Mesendoderm (in vitro differentiated cells): ENCODE measurements around the gene ELOA.

Source experiments
- DNase-seq: peaks from one replicate; pipeline ENCODE4 v3.0.0; 2013
- H2AK5ac ChIP-seq: 2 replicates; pipeline ENCODE4 v1.6.1; 2013; ENCODE audit warnings: low read length, inconsistent platforms
- H2BK120ac ChIP-seq: 2 replicates; pipeline ENCODE4 v1.6.1; 2013; ENCODE audit warnings: low read depth, mild to moderate bottlenecking, low read length, moderate library complexity, mixed read lengths
- H2BK15ac ChIP-seq: replicated peaks from 2 replicates; pipeline ENCODE4 v1.6.1; 2013; ENCODE audit warnings: low read depth, mild to moderate bottlenecking, moderate library complexity
- H2BK5ac ChIP-seq: 2 replicates; pipeline ENCODE4 v1.6.1; 2013; ENCODE audit warnings: low read length, inconsistent platforms
- H3K18ac ChIP-seq: 2 replicates; pipeline ENCODE4 v1.6.1; 2013; ENCODE audit warnings: mild to moderate bottlenecking, low read length, mixed read lengths
- H3K23ac ChIP-seq: one replicate; pipeline ENCODE4 v1.6.1; 2013; ENCODE audit warnings: low read length
- H3K27ac ChIP-seq: 2 replicates; pipeline ENCODE4 v1.5.1; 2013; ENCODE audit warnings: low read depth, mild to moderate bottlenecking, inconsistent platforms, low read length, moderate library complexity
- H3K27me3 ChIP-seq: 2 replicates; pipeline ENCODE4 v1.6.1; 2013; ENCODE audit warnings: low read length, control low read depth, mild to moderate bottlenecking, inconsistent platforms; ENCODE audit not compliant: insufficient read depth, poor library complexity
- H3K36me3 ChIP-seq: 2 replicates; pipeline ENCODE4 v1.6.1; 2013; ENCODE audit warnings: low read length, inconsistent platforms; ENCODE audit not compliant: control insufficient read depth, insufficient read depth
- H3K4ac ChIP-seq: one replicate; pipeline ENCODE4 v1.6.1; 2013; ENCODE audit warnings: low read depth, mild to moderate bottlenecking, low read length, moderate library complexity
- H3K4me1 ChIP-seq: 2 replicates; pipeline ENCODE4 v1.6.1; 2013; ENCODE audit warnings: low read depth, low read length, inconsistent platforms; ENCODE audit not compliant: control insufficient read depth
- H3K4me2 ChIP-seq: 2 replicates; pipeline ENCODE4 v1.6.1; 2013; ENCODE audit warnings: low read length
- H3K4me3 ChIP-seq: 2 replicates; pipeline ENCODE4 v1.5.1; 2013; ENCODE audit warnings: mild to moderate bottlenecking, low read length
- H3K56ac ChIP-seq: one replicate; pipeline ENCODE4 v1.6.1; 2013; ENCODE audit warnings: low read length
- H3K79me1 ChIP-seq: 2 replicates; pipeline ENCODE4 v1.6.1; 2013; ENCODE audit warnings: low read length, inconsistent platforms
- H3K79me2 ChIP-seq: 2 replicates; pipeline ENCODE4 v1.6.1; 2013; ENCODE audit warnings: mild to moderate bottlenecking, low read length; ENCODE audit not compliant: control insufficient read depth, insufficient read depth
- H3K9ac ChIP-seq: 2 replicates; pipeline ENCODE4 v1.6.1; 2013; ENCODE audit warnings: low read length, inconsistent platforms
- H4K5ac ChIP-seq: one replicate; pipeline ENCODE4 v1.6.1; 2013; ENCODE audit warnings: low read length
- H4K8ac ChIP-seq: one replicate; pipeline ENCODE4 v1.6.1; 2013; ENCODE audit warnings: low read depth, mild to moderate bottlenecking, control low read depth, low read length, moderate library complexity
- WGBS: extraction: QIAGEN DNeasy Blood & Tissue Kit; methylation state at CpG from one replicate; pipeline ENCODE4 v1.1.7; 2013; ENCODE audit warnings: low lambda C conversion rate, missing lambda C conversion rate; ENCODE audit not compliant: insufficient coverage; ENCODE audit errors: extremely low coverage; 5-methylcytosine and 5-hydroxymethylcytosine counted together

The ELOA gene

GRCh38 chr1:23698466-23698865 is 44.8 kb upstream of the ELOA start:
- peaks cover 33% of the 10 kb centered on the region for H3K36me3 ChIP-seq
- no peak overlapping the region for H4K8ac ChIP-seq
- peaks cover 56% of the 10 kb centered on the region for H3K79me2 ChIP-seq
- H2BK5ac ChIP-seq = no peak overlapping the region
- H3K9ac ChIP-seq = no peak overlapping the region
- no peak overlapping the region for H2BK120ac ChIP-seq
- H2BK15ac ChIP-seq = no peak overlapping the region
- H3K18ac ChIP-seq = no peak overlapping the region
- H3K23ac ChIP-seq = no peak overlapping the region
- no peak overlapping the region for H3K27ac ChIP-seq
- H2AK5ac ChIP-seq = no peak overlapping the region
- no peak overlapping the region for H3K4me2 ChIP-seq
- no CpG with 5 or more reads among the region's 5 CpGs for WGBS
- no peak overlapping the region for H3K56ac ChIP-seq
- no peak overlapping the region for H3K4ac ChIP-seq
- no peaks in the 10 kb centered on the region for H3K27me3 ChIP-seq
- no peak overlapping the region for H4K5ac ChIP-seq
- peaks cover 27% of the 10 kb centered on the region for H3K79me1 ChIP-seq
- DNase-seq = no peak
- H3K4me1 ChIP-seq = peaks cover 5% of the 10 kb centered on the region
- H3K4me3 ChIP-seq = no peak overlapping the region

DNA sequence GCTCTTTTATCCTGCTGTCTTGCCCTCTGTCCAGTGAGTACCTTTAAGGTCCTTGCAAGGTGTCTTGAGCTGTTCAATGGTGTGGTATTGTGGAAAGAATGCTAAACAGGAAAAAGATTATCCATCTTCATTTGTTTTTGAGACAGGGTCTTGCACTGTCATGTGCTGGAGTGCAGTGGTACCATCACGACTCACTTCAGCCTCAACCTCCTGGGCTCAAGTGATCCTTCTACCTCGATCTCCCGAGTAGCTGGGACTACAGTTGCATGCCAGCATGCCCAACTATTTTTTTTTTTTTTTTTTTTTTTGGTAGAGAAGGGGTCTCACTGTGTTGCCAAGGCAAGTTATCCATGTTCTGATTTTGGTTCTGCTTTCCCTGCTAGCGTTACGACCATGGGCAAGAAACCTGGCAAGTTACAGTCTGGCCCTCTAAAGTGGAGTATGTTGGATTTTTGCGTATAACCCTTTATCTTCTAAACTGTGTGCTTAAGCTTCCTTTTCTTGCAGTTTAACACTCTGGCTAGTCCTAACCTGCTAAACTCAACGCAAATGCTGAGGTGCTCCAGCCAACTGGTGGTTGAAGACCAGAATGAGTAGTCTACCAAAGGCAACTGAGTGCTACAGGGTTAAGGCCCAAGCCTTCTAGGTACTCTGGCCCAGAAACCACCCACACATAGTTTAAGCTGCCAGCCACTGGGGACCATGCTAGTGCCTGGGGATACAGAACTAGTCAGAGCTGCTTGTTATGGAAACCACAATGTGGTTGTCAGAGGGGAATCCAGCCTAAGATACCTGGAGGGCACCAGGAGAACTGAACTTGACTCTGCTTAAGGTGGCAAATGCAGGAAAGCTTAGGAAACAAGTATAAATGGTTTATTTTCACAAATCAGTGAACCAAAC is 43.7 kb upstream of the ELOA start:
- no CpG with 5 or more reads among the region's 7 CpGs for WGBS
- no peak overlapping the region for H4K5ac ChIP-seq
- H3K27ac ChIP-seq = no peak overlapping the region
- H3K9ac ChIP-seq = no peak overlapping the region
- H3K4me1 ChIP-seq = peaks cover 4% of the 10 kb centered on the region
- H2BK15ac ChIP-seq = no peak overlapping the region
- H3K27me3 ChIP-seq = no peaks in the 10 kb centered on the region
- no peak overlapping the region for H2BK5ac ChIP-seq
- DNase-seq = peak; percentile 42
- no peak overlapping the region for H3K4me3 ChIP-seq
- H3K18ac ChIP-seq = no peak overlapping the region
- H3K4me2 ChIP-seq = no peak overlapping the region
- no peak overlapping the region for H3K23ac ChIP-seq
- no peak overlapping the region for H2BK120ac ChIP-seq
- H2AK5ac ChIP-seq = no peak overlapping the region
- H3K79me1 ChIP-seq = peaks cover 25% of the 10 kb centered on the region
- peaks cover 28% of the 10 kb centered on the region for H3K36me3 ChIP-seq
- peaks cover 45% of the 10 kb centered on the region for H3K79me2 ChIP-seq
- H4K8ac ChIP-seq = no peak overlapping the region
- H3K4ac ChIP-seq = no peak overlapping the region
- no peak overlapping the region for H3K56ac ChIP-seq

DNA sequence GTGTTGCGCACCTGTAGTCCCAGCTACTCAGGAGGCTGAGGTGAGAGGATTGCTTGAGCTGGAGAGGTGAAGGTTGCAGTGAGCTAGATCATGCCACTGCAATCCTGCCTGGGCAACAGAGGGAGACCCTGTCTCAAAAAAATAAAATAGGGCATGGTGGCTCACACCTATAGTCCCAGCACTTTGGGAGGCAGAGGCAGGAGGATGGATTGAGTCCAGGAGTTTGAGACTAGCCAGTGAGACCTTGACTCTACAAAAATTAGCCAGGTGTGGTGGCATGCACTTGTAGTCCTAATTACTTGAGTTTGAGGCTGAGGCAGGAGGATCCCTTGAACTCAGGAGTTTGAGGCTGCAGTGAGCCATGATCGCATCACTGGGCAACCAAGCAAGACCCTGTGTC is 42.0 kb upstream of the ELOA start:
- Histone ChIP-seq H3K27ac (no peak overlapping the region), H3K79me1 (peaks cover 16% of the 10 kb centered on the region), H3K79me2 (peaks cover 28% of the 10 kb centered on the region), H3K56ac (no peak overlapping the region), H2BK15ac (no peak overlapping the region), H3K36me3 (peaks cover 18% of the 10 kb centered on the region), H2AK5ac (no peak overlapping the region), H3K23ac (no peak overlapping the region), H3K4ac (no peak overlapping the region), H4K8ac (no peak overlapping the region), H2BK120ac (no peak overlapping the region), H3K4me2 (no peak overlapping the region), H3K9ac (no peak overlapping the region), H3K4me3 (no peak overlapping the region), H2BK5ac (no peak overlapping the region), H3K18ac (no peak overlapping the region), H3K4me1 (no peaks in the 10 kb centered on the region), H4K5ac (no peak overlapping the region), H3K27me3 (no peaks in the 10 kb centered on the region)
- WGBS = no CpG with 5 or more reads among the region's 2 CpGs
- DNase-seq = no peak

DNA sequence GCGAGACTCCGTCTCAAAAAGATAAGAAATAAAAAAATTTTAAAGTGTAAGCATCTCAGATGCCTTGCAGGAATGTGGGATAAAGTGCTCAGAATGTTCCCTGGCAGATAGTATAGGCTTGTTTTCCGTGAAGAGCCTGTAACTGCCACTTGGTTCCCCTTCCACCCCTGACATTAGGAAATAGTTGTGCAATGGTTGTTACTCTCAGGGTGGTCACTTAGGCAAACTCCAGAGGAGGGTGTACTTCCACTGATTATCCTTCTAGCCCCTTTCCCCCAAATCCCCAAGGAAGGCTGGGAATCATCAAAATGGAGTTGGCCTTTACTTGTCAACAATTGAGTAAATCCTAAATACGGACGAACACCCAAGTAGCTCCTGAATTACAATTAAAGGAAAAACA is 41.3 kb upstream of the ELOA start:
- peaks cover 18% of the 10 kb centered on the region for H3K36me3 ChIP-seq
- no peaks in the 10 kb centered on the region for H3K27me3 ChIP-seq
- no peak overlapping the region for H2BK120ac ChIP-seq
- H3K9ac ChIP-seq = no peak overlapping the region
- WGBS = no CpG with 5 or more reads among the region's 5 CpGs
- no peak overlapping the region for H3K56ac ChIP-seq
- no peak overlapping the region for H3K4ac ChIP-seq
- peaks cover 16% of the 10 kb centered on the region for H3K79me1 ChIP-seq
- H3K79me2 ChIP-seq = peaks cover 21% of the 10 kb centered on the region
- no peak overlapping the region for H3K4me2 ChIP-seq
- no peak overlapping the region for H3K27ac ChIP-seq
- H3K4me1 ChIP-seq = no peaks in the 10 kb centered on the region
- no peak overlapping the region for H2BK15ac ChIP-seq
- H3K4me3 ChIP-seq = no peak overlapping the region
- no peak overlapping the region for H2BK5ac ChIP-seq
- H4K8ac ChIP-seq = no peak overlapping the region
- no peak for DNase-seq
- H4K5ac ChIP-seq = no peak overlapping the region
- H3K18ac ChIP-seq = no peak overlapping the region
- H3K23ac ChIP-seq = no peak overlapping the region
- no peak overlapping the region for H2AK5ac ChIP-seq

- H3K27me3 ChIP-seq = no peaks in the 10 kb centered on the region
- peaks cover 16% of the 10 kb centered on the region for H3K79me1 ChIP-seq
- WGBS = no CpG with 5 or more reads among the region's 6 CpGs
- no peak overlapping the region for H3K4me2 ChIP-seq
- no peak overlapping the region for H2BK15ac ChIP-seq
- no peak overlapping the region for H4K8ac ChIP-seq
- peaks cover 8% of the 10 kb centered on the region for H3K36me3 ChIP-seq
- no peak overlapping the region for H3K9ac ChIP-seq
- DNase-seq = no peak
- H2BK120ac ChIP-seq = no peak overlapping the region
- H3K27ac ChIP-seq = no peak overlapping the region
- H4K5ac ChIP-seq = no peak overlapping the region
- H2BK5ac ChIP-seq = no peak overlapping the region
- H3K56ac ChIP-seq = no peak overlapping the region
- H3K23ac ChIP-seq = no peak overlapping the region
- peaks cover 4% of the 10 kb centered on the region for H3K79me2 ChIP-seq
- H2AK5ac ChIP-seq = no peak overlapping the region
- no peak overlapping the region for H3K4me3 ChIP-seq
- H3K18ac ChIP-seq = no peak overlapping the region
- H3K4ac ChIP-seq = no peak overlapping the region
- H3K4me1 ChIP-seq = no peaks in the 10 kb centered on the region
These were observed 38.3 kb upstream of the ELOA start for GRCh38 chr1:23704834-23705495.
